WTC11 (cell line): Measurements from ENCODE around the gene STIMATE. TPM values are rescaled to one million over a fixed set of nuclear protein-coding genes. Genes with fewer than 3 reads are reported as not detected.

Experiments used
- ATAC-seq: fragments of 200-7000 bp; cut with Tn5 transposase; 2 replicates; pipeline ENCODE4 v1.10.0; 2021; ENCODE audit warnings: mild to moderate bottlenecking, moderate library complexity
- CTCF ChIA-PET: fragments of 300-600 bp; sonication (Branson Sonifier 250); formaldehyde crosslinking; loops from one replicate; lab custom pipeline; 2021; ENCODE audit warnings: antibody characterized with exemption; lab: Charles Lee
- POLR2A ChIA-PET: fragments of 350-600 bp; sonication (Branson Sonifier 250); formaldehyde crosslinking; loops from one replicate; lab custom pipeline; 2021; ENCODE audit warnings: antibody characterized with exemption; lab: Charles Lee
- DNase-seq: peaks from one replicate; pipeline ENCODE4 v3.0.0; 2021; ENCODE audit warnings: low spot score
- H3K27ac Mint-ChIP-seq: 2 replicates; pipeline ENCODE4 v1.8.0; 2021; ENCODE audit warnings: mixed read lengths
- H3K27me3 Mint-ChIP-seq: 2 replicates; pipeline ENCODE4 v1.8.0; 2021; ENCODE audit warnings: low read depth, mild to moderate bottlenecking, moderate library complexity, mixed read lengths
- H3K36me3 Mint-ChIP-seq: 2 replicates; pipeline ENCODE4 v1.8.0; 2021; ENCODE audit warnings: mixed read lengths
- H3K4me1 Mint-ChIP-seq: 2 replicates; pipeline ENCODE4 v1.8.0; 2022; ENCODE audit warnings: mixed read lengths
- H3K4me3 Mint-ChIP-seq: 2 replicates; pipeline ENCODE4 v1.8.0; 2021; ENCODE audit warnings: mild to moderate bottlenecking, moderate library complexity, mixed read lengths
- H3K9me3 Mint-ChIP-seq: 2 replicates; pipeline ENCODE4 v1.8.0; 2021; ENCODE audit warnings: mixed read lengths
- CBFB ChIP-seq: sonication (generic); formaldehyde crosslinking; IDR thresholded peaks from 2 replicates; pipeline ENCODE4 v1.8.1; 2022; ENCODE audit warnings: mild to moderate bottlenecking, low read depth, missing genetic modification reagents
- CREM ChIP-seq: sonication (generic); formaldehyde crosslinking; IDR thresholded peaks from 2 replicates; pipeline ENCODE4 v1.8.1; 2022; ENCODE audit warnings: mild to moderate bottlenecking, missing genetic modification reagents, moderate library complexity
- ELF4 ChIP-seq: sonication (generic); formaldehyde crosslinking; IDR thresholded peaks from 2 replicates; pipeline ENCODE4 v1.8.1; 2022; ENCODE audit warnings: low read depth, mild to moderate bottlenecking, moderate library complexity, missing genetic modification reagents
- ESRRA ChIP-seq: sonication (generic); formaldehyde crosslinking; IDR thresholded peaks from 2 replicates; pipeline ENCODE4 v1.8.1; 2022; ENCODE audit warnings: mild to moderate bottlenecking, missing genetic modification reagents, borderline replicate concordance
- ETV6 ChIP-seq: sonication (generic); formaldehyde crosslinking; IDR thresholded peaks from 2 replicates; pipeline ENCODE4 v1.8.1; 2022; ENCODE audit warnings: mild to moderate bottlenecking, missing genetic modification reagents
- FOXP1 ChIP-seq: sonication (generic); formaldehyde crosslinking; IDR thresholded peaks from 2 replicates; pipeline ENCODE4 v1.8.0; 2022; ENCODE audit warnings: missing genetic modification reagents, mild to moderate bottlenecking, moderate library complexity, borderline replicate concordance
- GRHL2 ChIP-seq: fragments of 250-450 bp; sonication (Bioruptor Pico); IDR thresholded peaks from 2 replicates; pipeline ENCODE4 v1.8.0; 2022; ENCODE audit warnings: mild to moderate bottlenecking, moderate library complexity; ENCODE audit not compliant: insufficient replicate concordance, severe bottlenecking
- IRF2 ChIP-seq: sonication (generic); formaldehyde crosslinking; IDR thresholded peaks from 2 replicates; pipeline ENCODE4 v1.8.0; 2022; ENCODE audit warnings: low read depth, missing genetic modification reagents, borderline replicate concordance
- JUN ChIP-seq: sonication (generic); formaldehyde crosslinking; IDR thresholded peaks from 2 replicates; pipeline ENCODE4 v1.8.0; 2023; ENCODE audit warnings: mild to moderate bottlenecking, missing genetic modification reagents
- KAT7 ChIP-seq: sonication (generic); formaldehyde crosslinking; IDR thresholded peaks from 2 replicates; pipeline ENCODE4 v1.8.1; 2023; ENCODE audit warnings: missing genetic modification reagents, mild to moderate bottlenecking, borderline replicate concordance
- NR3C1 ChIP-seq: sonication (generic); formaldehyde crosslinking; conservative IDR thresholded peaks from 2 replicates; pipeline ENCODE4 v1.8.1; 2023; ENCODE audit warnings: low read depth, mild to moderate bottlenecking, missing genetic modification reagents
- OVOL2 ChIP-seq: fragments of 250-450 bp; sonication (Bioruptor Pico); IDR thresholded peaks from 2 replicates; pipeline ENCODE4 v1.9.0; 2021; ENCODE audit warnings: mild to moderate bottlenecking, borderline replicate concordance
- RORB ChIP-seq: fragments of 250-450 bp; sonication (Bioruptor Pico); IDR thresholded peaks from 2 replicates; pipeline ENCODE4 v1.9.0; 2021; ENCODE audit warnings: mild to moderate bottlenecking
- TEAD4 ChIP-seq: sonication (generic); formaldehyde crosslinking; IDR thresholded peaks from 2 replicates; pipeline ENCODE4 v1.8.0; 2022; ENCODE audit warnings: mild to moderate bottlenecking, missing genetic modification reagents
- ZNF138 ChIP-seq: sonication (generic); formaldehyde crosslinking; conservative IDR thresholded peaks from 2 replicates; pipeline ENCODE4 v1.8.1; 2022; ENCODE audit warnings: mild to moderate bottlenecking, moderate library complexity, missing genetic modification reagents
- ZNF263 ChIP-seq: sonication (generic); formaldehyde crosslinking; IDR thresholded peaks from 2 replicates; pipeline ENCODE4 v1.8.1; 2022; ENCODE audit warnings: low read depth, mild to moderate bottlenecking, moderate library complexity, missing genetic modification reagents
- ZNF317 ChIP-seq: sonication (generic); formaldehyde crosslinking; IDR thresholded peaks from 2 replicates; pipeline ENCODE4 v1.8.1; 2023; ENCODE audit warnings: low read depth, mild to moderate bottlenecking, moderate library complexity, missing genetic modification reagents, borderline replicate concordance
- ZNF416 ChIP-seq: fragments of 250-450 bp; sonication (Bioruptor Pico); IDR thresholded peaks from 2 replicates; pipeline ENCODE4 v1.9.0; 2021; ENCODE audit warnings: mild to moderate bottlenecking, inconsistent platforms
- total RNA-seq: library from RNA; stranded (reverse); gene quantifications from 3 replicates; pipeline ENCODE4 v1.2.3, GENCODE V29; 2021
- TF ChIP-seq, protein P1 (sequence below): sonication (generic); formaldehyde crosslinking; IDR thresholded peaks from 2 replicates; pipeline ENCODE4 v1.8.0; 2022; ENCODE audit warnings: mild to moderate bottlenecking, missing genetic modification reagents
- TF ChIP-seq, protein P2 (sequence below): sonication (generic); formaldehyde crosslinking; IDR thresholded peaks from 2 replicates; pipeline ENCODE4 v1.8.1; 2022; ENCODE audit warnings: low read depth, missing genetic modification reagents, borderline replicate concordance
- TF ChIP-seq, protein P3 (sequence below): fragments of 250-450 bp; sonication (Bioruptor Pico); IDR thresholded peaks from 2 replicates; pipeline ENCODE4 v1.9.0; 2021; ENCODE audit warnings: mild to moderate bottlenecking
- TF ChIP-seq, protein P4 (sequence below): fragments of 250-450 bp; sonication (Bioruptor Pico); conservative IDR thresholded peaks from 2 replicates; pipeline ENCODE4 v1.9.0; 2021; ENCODE audit warnings: mild to moderate bottlenecking
- TF ChIP-seq, protein P5 (sequence below): sonication (generic); formaldehyde crosslinking; IDR thresholded peaks from 2 replicates; pipeline ENCODE4 v1.8.1; 2022; ENCODE audit warnings: mild to moderate bottlenecking, missing genetic modification reagents, moderate library complexity, borderline replicate concordance
- TF ChIP-seq, protein P6 (sequence below): sonication (generic); formaldehyde crosslinking; IDR thresholded peaks from 2 replicates; pipeline ENCODE4 v1.8.0; 2022; ENCODE audit warnings: mild to moderate bottlenecking, missing genetic modification reagents

STIMATE gene
- total RNA-seq, 1 experiment from 2014 or later, result 35.5 TPM

DNA sequence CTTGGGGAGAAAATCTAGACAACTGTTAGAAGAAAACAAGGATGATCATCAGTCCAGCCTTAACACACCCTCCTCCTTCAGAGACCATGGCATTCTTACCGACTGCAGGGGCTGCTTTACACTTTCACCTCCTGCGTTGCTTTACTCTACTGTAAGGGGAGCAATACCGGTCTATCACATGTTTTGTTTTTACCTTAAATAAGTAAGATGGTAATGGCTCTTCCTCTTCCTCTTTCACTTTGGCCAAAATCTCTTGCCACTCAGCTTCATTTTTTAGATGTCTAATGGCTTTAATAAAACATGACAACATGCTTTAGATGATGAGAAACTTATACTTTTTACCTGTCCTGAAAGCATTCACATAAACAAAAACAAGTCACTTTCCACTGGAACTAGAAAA is 33.4 kb upstream of the STIMATE start:
- DNase-seq (no peak), ATAC-seq (no peak)
- no peaks in the 10 kb centered on the region for H3K36me3 Mint-ChIP-seq
- H3K9me3 Mint-ChIP-seq, result no peaks in the 10 kb centered on the region
- H3K4me3 Mint-ChIP-seq, result no peak overlapping the region
- POLR2A ChIA-PET, result no interaction called here
- TF ChIP-seq, protein P1, sequence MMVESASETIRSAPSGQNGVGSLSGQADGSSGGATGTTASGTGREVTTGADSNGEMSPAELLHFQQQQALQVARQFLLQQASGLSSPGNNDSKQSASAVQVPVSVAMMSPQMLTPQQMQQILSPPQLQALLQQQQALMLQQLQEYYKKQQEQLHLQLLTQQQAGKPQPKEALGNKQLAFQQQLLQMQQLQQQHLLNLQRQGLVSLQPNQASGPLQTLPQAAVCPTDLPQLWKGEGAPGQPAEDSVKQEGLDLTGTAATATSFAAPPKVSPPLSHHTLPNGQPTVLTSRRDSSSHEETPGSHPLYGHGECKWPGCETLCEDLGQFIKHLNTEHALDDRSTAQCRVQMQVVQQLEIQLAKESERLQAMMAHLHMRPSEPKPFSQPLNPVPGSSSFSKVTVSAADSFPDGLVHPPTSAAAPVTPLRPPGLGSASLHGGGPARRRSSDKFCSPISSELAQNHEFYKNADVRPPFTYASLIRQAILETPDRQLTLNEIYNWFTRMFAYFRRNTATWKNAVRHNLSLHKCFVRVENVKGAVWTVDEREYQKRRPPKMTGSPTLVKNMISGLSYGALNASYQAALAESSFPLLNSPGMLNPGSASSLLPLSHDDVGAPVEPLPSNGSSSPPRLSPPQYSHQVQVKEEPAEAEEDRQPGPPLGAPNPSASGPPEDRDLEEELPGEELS (CRISPR knock-in tag), result no peak
- no peak for TF ChIP-seq FOXP1 (CRISPR knock-in tag)
- TF ChIP-seq ESRRA, result no peak
- TF ChIP-seq, protein P2, sequence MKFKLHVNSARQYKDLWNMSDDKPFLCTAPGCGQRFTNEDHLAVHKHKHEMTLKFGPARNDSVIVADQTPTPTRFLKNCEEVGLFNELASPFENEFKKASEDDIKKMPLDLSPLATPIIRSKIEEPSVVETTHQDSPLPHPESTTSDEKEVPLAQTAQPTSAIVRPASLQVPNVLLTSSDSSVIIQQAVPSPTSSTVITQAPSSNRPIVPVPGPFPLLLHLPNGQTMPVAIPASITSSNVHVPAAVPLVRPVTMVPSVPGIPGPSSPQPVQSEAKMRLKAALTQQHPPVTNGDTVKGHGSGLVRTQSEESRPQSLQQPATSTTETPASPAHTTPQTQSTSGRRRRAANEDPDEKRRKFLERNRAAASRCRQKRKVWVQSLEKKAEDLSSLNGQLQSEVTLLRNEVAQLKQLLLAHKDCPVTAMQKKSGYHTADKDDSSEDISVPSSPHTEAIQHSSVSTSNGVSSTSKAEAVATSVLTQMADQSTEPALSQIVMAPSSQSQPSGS (CRISPR knock-in tag), result no peak
- TF ChIP-seq IRF2 (CRISPR knock-in tag), result no peak
- TF ChIP-seq, protein P3, sequence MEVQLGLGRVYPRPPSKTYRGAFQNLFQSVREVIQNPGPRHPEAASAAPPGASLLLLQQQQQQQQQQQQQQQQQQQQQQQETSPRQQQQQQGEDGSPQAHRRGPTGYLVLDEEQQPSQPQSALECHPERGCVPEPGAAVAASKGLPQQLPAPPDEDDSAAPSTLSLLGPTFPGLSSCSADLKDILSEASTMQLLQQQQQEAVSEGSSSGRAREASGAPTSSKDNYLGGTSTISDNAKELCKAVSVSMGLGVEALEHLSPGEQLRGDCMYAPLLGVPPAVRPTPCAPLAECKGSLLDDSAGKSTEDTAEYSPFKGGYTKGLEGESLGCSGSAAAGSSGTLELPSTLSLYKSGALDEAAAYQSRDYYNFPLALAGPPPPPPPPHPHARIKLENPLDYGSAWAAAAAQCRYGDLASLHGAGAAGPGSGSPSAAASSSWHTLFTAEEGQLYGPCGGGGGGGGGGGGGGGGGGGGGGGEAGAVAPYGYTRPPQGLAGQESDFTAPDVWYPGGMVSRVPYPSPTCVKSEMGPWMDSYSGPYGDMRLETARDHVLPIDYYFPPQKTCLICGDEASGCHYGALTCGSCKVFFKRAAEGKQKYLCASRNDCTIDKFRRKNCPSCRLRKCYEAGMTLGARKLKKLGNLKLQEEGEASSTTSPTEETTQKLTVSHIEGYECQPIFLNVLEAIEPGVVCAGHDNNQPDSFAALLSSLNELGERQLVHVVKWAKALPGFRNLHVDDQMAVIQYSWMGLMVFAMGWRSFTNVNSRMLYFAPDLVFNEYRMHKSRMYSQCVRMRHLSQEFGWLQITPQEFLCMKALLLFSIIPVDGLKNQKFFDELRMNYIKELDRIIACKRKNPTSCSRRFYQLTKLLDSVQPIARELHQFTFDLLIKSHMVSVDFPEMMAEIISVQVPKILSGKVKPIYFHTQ, result no peak
- no peak for TF ChIP-seq OVOL2 (CRISPR knock-in tag)
- TF ChIP-seq, protein P4, sequence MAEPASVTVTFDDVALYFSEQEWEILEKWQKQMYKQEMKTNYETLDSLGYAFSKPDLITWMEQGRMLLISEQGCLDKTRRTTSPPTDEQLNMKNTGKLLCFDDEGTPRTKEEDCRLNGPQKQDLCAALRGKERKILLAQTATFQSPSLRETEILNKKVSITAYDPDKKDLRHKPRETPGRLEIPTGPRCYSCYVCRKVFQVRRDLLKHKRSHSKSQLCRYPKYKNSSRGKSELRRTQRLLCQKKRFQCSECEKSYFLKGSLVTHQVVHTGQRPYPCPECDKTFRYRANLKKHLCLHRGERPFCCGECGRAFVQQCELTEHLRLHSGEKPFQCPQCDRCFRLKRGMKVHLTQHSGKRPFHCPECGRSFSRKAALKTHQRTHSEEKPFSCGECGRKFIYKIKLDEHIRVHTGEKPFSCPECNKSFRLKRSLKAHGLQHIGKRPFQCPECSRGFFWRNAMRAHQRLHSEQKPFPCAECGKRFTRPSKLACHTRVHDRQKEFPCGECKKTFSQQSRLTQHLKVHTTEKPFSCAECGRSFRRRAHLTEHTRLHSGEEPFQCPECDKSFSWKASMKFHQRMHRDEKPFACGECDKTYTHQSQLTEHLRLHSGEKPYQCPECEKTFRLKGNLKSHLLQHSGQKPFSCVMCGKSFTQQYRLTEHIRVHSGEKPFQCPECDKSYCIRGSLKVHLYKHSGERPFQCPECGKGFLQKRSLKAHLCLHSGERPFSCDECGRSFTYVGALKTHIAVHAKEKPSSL (CRISPR knock-in tag), result no peak
- no peak for TF ChIP-seq KAT7 (CRISPR knock-in tag)
- no peak for TF ChIP-seq ZNF138 (CRISPR knock-in tag)
- TF ChIP-seq CBFB (CRISPR knock-in tag), result no peak
- TF ChIP-seq RORB (CRISPR knock-in tag), result no peak
- no peak for TF ChIP-seq TEAD4 (CRISPR knock-in tag)
- TF ChIP-seq JUN (CRISPR knock-in tag), result no peak
- H3K27me3 Mint-ChIP-seq, result no peaks in the 10 kb centered on the region
- no peaks in the 10 kb centered on the region for H3K4me1 Mint-ChIP-seq
- no peak overlapping the region for H3K27ac Mint-ChIP-seq
- CTCF ChIA-PET, result no interaction called here

DNA sequence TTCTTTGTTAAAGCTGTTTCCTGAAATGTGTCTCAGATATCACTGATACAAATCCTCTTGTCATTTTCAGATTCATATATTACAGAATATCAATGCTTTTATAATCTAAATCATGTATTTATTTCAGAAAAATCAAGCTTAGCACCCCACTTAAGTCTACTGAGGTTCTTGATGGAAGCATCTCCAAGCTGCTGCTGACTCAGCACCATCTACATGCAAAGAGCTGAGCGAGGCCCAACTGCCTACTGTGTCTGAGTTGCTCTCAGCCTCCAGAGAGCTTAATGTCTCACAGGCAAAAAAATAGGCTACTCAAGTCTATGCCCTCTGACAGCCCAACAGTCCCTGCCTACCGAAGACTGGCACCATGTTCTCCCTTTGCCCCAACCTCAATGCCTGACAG is 29.2 kb upstream of the STIMATE start:
- POLR2A ChIA-PET, result no interaction called here
- H3K9me3 Mint-ChIP-seq, result no peaks in the 10 kb centered on the region
- no peak for ATAC-seq
- TF ChIP-seq ETV6 (CRISPR knock-in tag), result no peak
- TF ChIP-seq, protein P5, sequence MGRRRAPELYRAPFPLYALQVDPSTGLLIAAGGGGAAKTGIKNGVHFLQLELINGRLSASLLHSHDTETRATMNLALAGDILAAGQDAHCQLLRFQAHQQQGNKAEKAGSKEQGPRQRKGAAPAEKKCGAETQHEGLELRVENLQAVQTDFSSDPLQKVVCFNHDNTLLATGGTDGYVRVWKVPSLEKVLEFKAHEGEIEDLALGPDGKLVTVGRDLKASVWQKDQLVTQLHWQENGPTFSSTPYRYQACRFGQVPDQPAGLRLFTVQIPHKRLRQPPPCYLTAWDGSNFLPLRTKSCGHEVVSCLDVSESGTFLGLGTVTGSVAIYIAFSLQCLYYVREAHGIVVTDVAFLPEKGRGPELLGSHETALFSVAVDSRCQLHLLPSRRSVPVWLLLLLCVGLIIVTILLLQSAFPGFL (CRISPR knock-in tag), result no peak
- no peak for TF ChIP-seq NR3C1 (CRISPR knock-in tag)
- TF ChIP-seq ZNF317 (CRISPR knock-in tag), result no peak
- TF ChIP-seq ELF4 (CRISPR knock-in tag), result no peak
- TF ChIP-seq GRHL2 (CRISPR knock-in tag), result no peak
- TF ChIP-seq, protein P4 (CRISPR knock-in tag), result no peak
- no peak for TF ChIP-seq CREM (CRISPR knock-in tag)
- no peak for TF ChIP-seq ZNF263 (CRISPR knock-in tag)
- TF ChIP-seq, protein P6, sequence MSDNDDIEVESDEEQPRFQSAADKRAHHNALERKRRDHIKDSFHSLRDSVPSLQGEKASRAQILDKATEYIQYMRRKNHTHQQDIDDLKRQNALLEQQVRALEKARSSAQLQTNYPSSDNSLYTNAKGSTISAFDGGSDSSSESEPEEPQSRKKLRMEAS (CRISPR knock-in tag), result no peak
- TF ChIP-seq ZNF416 (CRISPR knock-in tag), result no peak

More for the DNA sequence above, 29.2 kb upstream of the STIMATE start:
- no peak overlapping the region for H3K4me3 Mint-ChIP-seq
- peaks cover 3% of the 10 kb centered on the region for H3K4me1 Mint-ChIP-seq
- H3K27me3 Mint-ChIP-seq, result no peaks in the 10 kb centered on the region
- no peaks in the 10 kb centered on the region for H3K36me3 Mint-ChIP-seq
- CTCF ChIA-PET, result interaction anchor here (0.7 to 1.6 kb wide), 3 partner anchors 9 to 184 kb away, joined by 3 to 6 read pairs (median 3); no protein-coding TSS in a partner anchor
- DNase-seq, result no peak
- no peak overlapping the region for H3K27ac Mint-ChIP-seq
